PC-9 (cell line): ENCODE data around the gene PRRX2. TPM values are rescaled to one million over a fixed set of nuclear protein-coding genes. Genes with fewer than 3 reads are reported as not detected.
A peak's percentile ranks its signal among the peaks of the same experiment; 100 is the strongest.

Source experiments
- Bru-seq: library from RNA; stranded (reverse); fragments of 400-500 nt; gene quantifications from one replicate; lab custom pipeline; 2021; lab: Mats Ljungman, UMichigan
- BruChase-seq, 2 experiments: library from RNA; stranded (reverse); fragments of 400-500 nt; gene quantifications; one replicate each; lab custom pipeline; 2021; lab: Mats Ljungman, UMichigan
- BruUV-seq: library from RNA; stranded (reverse); fragments of 400-500 nt; replicated peaks from 2 replicates; lab custom pipeline; 2021; lab: Mats Ljungman, UMichigan
- CTCF ChIA-PET: fragments of 300-600 bp; sonication (Branson Sonifier 250); formaldehyde crosslinking; loops from one replicate; lab custom pipeline; 2022; ENCODE audit warnings: antibody characterized with exemption; lab: Charles Lee
- POLR2A ChIA-PET: fragments of 300-600 bp; sonication (Branson Sonifier 250); formaldehyde crosslinking; loops from one replicate; lab custom pipeline; 2022; ENCODE audit warnings: antibody characterized with exemption; ENCODE audit not compliant: unreplicated experiment; lab: Charles Lee
- DNase-seq, 2 experiments: peaks; one replicate each; pipeline versions ENCODE4 v3.0.0 to v3.0.0-alpha.2; 2015 to 2022; ENCODE audit warnings: mixed read lengths in 1 of 2
- H2AFZ ChIP-seq: fragments of 200-600 bp; sonication (generic); 2 replicates; pipeline ENCODE4 v1.8.1; 2017; ENCODE audit warnings: antibody characterized with exemption
- H3F3A ChIP-seq: fragments of 200-600 bp; sonication (generic); 2 replicates; pipeline ENCODE4 v1.8.1; 2017; ENCODE audit warnings: antibody characterized with exemption, mild to moderate bottlenecking, low read depth; ENCODE audit not compliant: insufficient read depth
- H3K27ac ChIP-seq: fragments of 200-600 bp; sonication (generic); 2 replicates; pipeline ENCODE4 v1.6.1; 2016; ENCODE audit warnings: mixed run types
- H3K27me3 ChIP-seq: fragments of 200-600 bp; sonication (generic); 2 replicates; pipeline ENCODE4 v1.6.1; 2016; ENCODE audit warnings: low read depth, mixed run types; ENCODE audit not compliant: insufficient read depth
- H3K36me3 ChIP-seq: fragments of 200-600 bp; sonication (generic); 2 replicates; pipeline ENCODE4 v1.6.1; 2016; ENCODE audit warnings: low read depth, mixed run types
- H3K4me1 ChIP-seq: fragments of 200-600 bp; sonication (generic); replicated peaks from 2 replicates; pipeline ENCODE4 v1.6.1; 2016; ENCODE audit warnings: mixed run types; ENCODE audit not compliant: insufficient read depth
- H3K4me2 ChIP-seq: fragments of 200-600 bp; sonication (generic); 2 replicates; pipeline ENCODE4 v1.6.1; 2017; ENCODE audit warnings: mixed run types
- H3K4me3 ChIP-seq: fragments of 200-600 bp; sonication (generic); 2 replicates; pipeline ENCODE4 v1.6.1; 2016; ENCODE audit warnings: mixed run types
- H3K79me2 ChIP-seq: fragments of 200-600 bp; sonication (generic); 2 replicates; pipeline ENCODE4 v1.6.1; 2017; ENCODE audit warnings: low read depth, mixed run types
- H3K9me2 ChIP-seq: fragments of 200-600 bp; sonication (generic); 2 replicates; pipeline ENCODE4 v1.8.1; 2017; ENCODE audit warnings: mild to moderate bottlenecking; ENCODE audit not compliant: insufficient read depth
- H3K9me3 ChIP-seq: fragments of 200-600 bp; sonication (generic); 2 replicates; pipeline ENCODE4 v1.8.1; 2016; ENCODE audit warnings: low read depth; ENCODE audit not compliant: insufficient read depth
- H4K20me1 ChIP-seq: fragments of 200-600 bp; sonication (generic); 2 replicates; pipeline ENCODE4 v1.8.1; 2017; ENCODE audit not compliant: insufficient read depth
- EZH2 ChIP-seq: fragments of 200-600 bp; sonication (generic); IDR thresholded peaks from 2 replicates; pipeline ENCODE4 v1.8.0; 2017; ENCODE audit warnings: antibody characterized with exemption, low read depth
- intact Hi-C: fragments of 100-400 bp; cut with micrococcal nuclease; formaldehyde crosslinking; loops from one replicate; pipeline ENCODE4 v1.10.0; 2022; ENCODE audit not compliant: unreplicated experiment
- long read RNA-seq: library from polyadenylated mRNA; stranded (forward); transcript quantifications from one replicate; pipeline ENCODE4 v2.0.0, GENCODE V29; 2022
- total RNA-seq: library from RNA; stranded (reverse); gene quantifications from 2 replicates; pipeline ENCODE4 v1.2.3, GENCODE V29; 2021
- TF ChIP-seq, protein P1 (sequence below): fragments of 200-600 bp; sonication (generic); conservative IDR thresholded peaks from 2 replicates; pipeline ENCODE4 v1.6.1; 2017; ENCODE audit warnings: mixed run types, antibody characterized with exemption, mild to moderate bottlenecking, moderate library complexity

PRRX2 gene
- total RNA-seq (0.98 and 1.6 TPM in 2 replicates), Bru-seq, nascent RNA (percentile 16 among the genes with signal in this experiment), BruChase-seq, experiment 1, labeled RNA remaining after a 2-hour chase (percentile 14 among the genes with signal in this experiment), BruChase-seq, experiment 2, labeled RNA remaining after a 6-hour chase (percentile 12 among the genes with signal in this experiment)
- long read RNA-seq, partial matches to known transcripts: 0 of 1 reads
- long read RNA-seq, other reads (novel, unspliced or antisense): 0 of 1 reads

DNA sequence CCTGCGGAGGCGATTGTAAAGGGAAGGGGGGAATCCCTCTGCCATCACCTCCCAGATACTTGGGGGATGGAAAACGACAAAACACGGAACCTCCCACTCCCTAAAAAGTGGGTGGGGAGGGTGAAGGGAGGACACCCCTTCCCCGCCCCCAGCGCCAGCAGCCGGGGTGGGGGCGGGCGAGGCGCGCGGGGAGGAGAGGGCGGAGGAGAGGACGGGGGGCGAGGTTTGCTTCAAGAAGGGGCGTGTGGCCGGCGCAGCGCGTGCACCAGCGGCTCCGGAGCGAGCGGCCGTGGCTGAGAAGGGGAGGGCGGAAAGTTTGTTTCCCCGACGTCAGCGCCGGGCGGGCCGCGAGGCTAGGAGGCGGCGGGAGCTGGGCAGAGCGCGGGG, at the start of gene PRRX2:
Gene PRRX2, plus strand, starts transcription at position 259 of the 387 bp plus-strand sequence. CDS start 221 bp downstream, outside the sequence.
- Histone ChIP-seq H3K9me3 (no peaks in the 10 kb centered on the region), H3K79me2 (no peaks in the 10 kb centered on the region), H3K27ac (no peak within 1 kb of the TSS), H3K4me1 (no peaks in the 10 kb centered on the region), H3K4me2 (peak within 1 kb of the TSS; percentile 30; the same call in 1 of the 2 replicates), H3K4me3 (no peak within 1 kb of the TSS), H3K36me3 (no peaks in the 10 kb centered on the region), H3K27me3 (peaks cover 3% of the 10 kb centered on the region; the same call in 1 of the 2 replicates), H3K9me2 (no peaks in the 10 kb centered on the region), H4K20me1 (no peaks in the 10 kb centered on the region), H3F3A (no peaks in the 10 kb centered on the region), H2AFZ (no peak within 1 kb of the TSS)
- CTCF ChIA-PET: no interaction called here
- POLR2A ChIA-PET: no interaction called here
- TF ChIP-seq EZH2: peak; percentile 84; the same call in 1 of the 2 replicates
- TF ChIP-seq, protein P1, sequence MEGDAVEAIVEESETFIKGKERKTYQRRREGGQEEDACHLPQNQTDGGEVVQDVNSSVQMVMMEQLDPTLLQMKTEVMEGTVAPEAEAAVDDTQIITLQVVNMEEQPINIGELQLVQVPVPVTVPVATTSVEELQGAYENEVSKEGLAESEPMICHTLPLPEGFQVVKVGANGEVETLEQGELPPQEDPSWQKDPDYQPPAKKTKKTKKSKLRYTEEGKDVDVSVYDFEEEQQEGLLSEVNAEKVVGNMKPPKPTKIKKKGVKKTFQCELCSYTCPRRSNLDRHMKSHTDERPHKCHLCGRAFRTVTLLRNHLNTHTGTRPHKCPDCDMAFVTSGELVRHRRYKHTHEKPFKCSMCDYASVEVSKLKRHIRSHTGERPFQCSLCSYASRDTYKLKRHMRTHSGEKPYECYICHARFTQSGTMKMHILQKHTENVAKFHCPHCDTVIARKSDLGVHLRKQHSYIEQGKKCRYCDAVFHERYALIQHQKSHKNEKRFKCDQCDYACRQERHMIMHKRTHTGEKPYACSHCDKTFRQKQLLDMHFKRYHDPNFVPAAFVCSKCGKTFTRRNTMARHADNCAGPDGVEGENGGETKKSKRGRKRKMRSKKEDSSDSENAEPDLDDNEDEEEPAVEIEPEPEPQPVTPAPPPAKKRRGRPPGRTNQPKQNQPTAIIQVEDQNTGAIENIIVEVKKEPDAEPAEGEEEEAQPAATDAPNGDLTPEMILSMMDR: no peak
- DNase-seq: no peak
- intact Hi-C loops: no loop called here
- no TSS peak for BruUV-seq

DNA sequence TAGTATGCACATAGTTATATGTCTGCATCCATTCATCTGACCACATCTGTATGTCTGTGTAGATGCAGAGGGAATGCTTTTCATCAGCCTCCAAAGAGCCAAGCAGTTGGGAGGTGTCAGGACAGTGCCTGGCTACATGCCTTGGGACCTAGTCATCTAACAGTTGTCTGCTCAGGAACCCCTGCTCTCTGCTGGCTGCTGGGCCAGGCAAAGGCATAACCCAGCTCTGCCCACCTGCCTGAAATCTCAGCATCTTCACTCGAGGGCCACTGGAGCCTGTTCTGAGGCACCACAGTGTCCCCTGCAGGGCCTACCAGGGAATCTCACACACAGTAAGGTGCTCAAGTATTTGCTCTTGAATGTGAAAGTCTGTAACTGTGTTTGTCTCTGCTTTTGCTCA, 48.3 kb upstream of the PRRX2 start:
- Histone ChIP-seq H3F3A (peaks cover 5% of the 10 kb centered on the region; the same call in 1 of the 2 replicates), H3K4me3 (no peak overlapping the region), H3K4me2 (no peak overlapping the region), H3K36me3 (no peaks in the 10 kb centered on the region), H3K9me3 (no peaks in the 10 kb centered on the region), H3K27me3 (no peaks in the 10 kb centered on the region), H4K20me1 (no peaks in the 10 kb centered on the region), H2AFZ (no peak overlapping the region), H3K9me2 (no peaks in the 10 kb centered on the region), H3K27ac (no peak overlapping the region), H3K79me2 (no peaks in the 10 kb centered on the region), H3K4me1 (peaks cover 14% of the 10 kb centered on the region; the same call in 1 of the 2 replicates)
- CTCF ChIA-PET: no interaction called here
- intact Hi-C loops: loop anchor here (2.0 kb wide), 1 partner anchor 610 kb away; no protein-coding TSS in a partner anchor
- DNase-seq: peak; percentile 56 to 71
- BruUV-seq: no TSS peak
- TF ChIP-seq EZH2: no peak
- TF ChIP-seq, protein P1: peak; percentile 72
- POLR2A ChIA-PET: interaction anchor here (0.6 kb wide), 1 partner anchor 477 kb away, joined by 5 read pairs; no protein-coding TSS in a partner anchor

DNA sequence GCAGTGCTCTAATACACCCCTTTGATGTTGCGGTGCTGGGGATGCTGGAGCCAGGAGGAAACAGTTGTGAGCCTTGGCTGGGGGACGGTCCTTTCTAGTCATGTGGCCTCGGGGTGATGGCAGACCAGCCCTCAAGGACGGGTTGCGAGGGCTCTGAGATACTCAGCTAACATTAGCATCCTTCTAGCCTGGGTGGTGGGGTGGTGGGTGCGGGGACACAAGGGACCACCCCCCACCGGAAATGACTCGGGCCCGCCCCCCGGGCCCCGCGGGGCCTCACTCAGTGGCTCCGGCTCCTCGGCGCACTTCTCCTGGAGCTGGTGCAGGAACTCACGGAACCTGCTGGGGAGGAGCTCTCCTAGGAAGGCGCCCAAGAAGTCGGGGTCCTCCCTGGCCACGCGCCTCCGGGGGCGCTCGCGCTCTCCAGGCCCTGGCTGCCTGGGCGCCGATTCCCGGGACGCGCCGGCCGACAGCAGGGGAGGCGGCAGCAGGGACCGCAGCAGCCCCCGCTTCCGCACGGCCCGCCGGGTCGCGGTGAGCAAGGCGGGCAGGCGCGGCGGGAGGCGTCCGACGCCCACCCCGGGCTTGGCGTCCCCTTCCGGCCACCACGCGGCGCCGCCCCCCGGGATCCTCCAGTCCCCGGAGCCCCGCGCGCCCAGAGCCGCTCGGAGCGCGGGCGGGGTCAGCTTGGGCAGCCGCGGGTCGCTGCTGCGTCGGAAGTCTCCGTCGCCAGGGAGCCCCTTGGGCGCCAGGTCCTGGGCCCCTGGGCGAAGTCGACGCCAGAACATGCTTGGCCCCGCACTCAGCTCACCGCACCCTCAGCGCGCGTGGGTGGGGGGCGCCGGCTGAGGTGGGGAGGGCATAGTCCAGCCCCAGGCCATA, 45.4 kb upstream of the PRRX2 start:
- H3K9me3 ChIP-seq: no peaks in the 10 kb centered on the region
- BruUV-seq: no TSS peak
- POLR2A ChIA-PET: interaction anchor here (0.7 kb wide), 1 partner anchor 9 kb away, joined by 5 read pairs; no protein-coding TSS in a partner anchor
- peak overlapping the region; percentile 58 for H3K4me3 ChIP-seq
- no peaks in the 10 kb centered on the region for H3K27me3 ChIP-seq
- H3K4me1 ChIP-seq: peaks cover 19% of the 10 kb centered on the region
- TF ChIP-seq EZH2: no peak
- TF ChIP-seq, protein P1: no peak
- H3K9me2 ChIP-seq: no peaks in the 10 kb centered on the region
- peaks cover 18% of the 10 kb centered on the region for H3F3A ChIP-seq
- peak overlapping the region; percentile 82 for H3K4me2 ChIP-seq
- CTCF ChIA-PET: interaction anchor here (0.5 to 1.1 kb wide), 3 partner anchors 408 to 481 kb away, joined by 3 to 7 read pairs (median 6); no protein-coding TSS in a partner anchor
- peak overlapping the region; percentile 77 for H2AFZ ChIP-seq
- no peaks in the 10 kb centered on the region for H3K36me3 ChIP-seq
- H3K79me2 ChIP-seq: no peaks in the 10 kb centered on the region
- DNase-seq: peak in 1 of 2 experiments; percentile 37
- intact Hi-C loops: no loop called here
- no peak overlapping the region for H3K27ac ChIP-seq
- H4K20me1 ChIP-seq: no peaks in the 10 kb centered on the region
